Upper lobe of right lung (tissue), 1 donor: ENCODE results near the gene SETD3. TPM values are rescaled to one million over a fixed set of nuclear protein-coding genes. Genes with fewer than 3 reads are reported as not detected.

Experiments
- ATAC-seq: fragments of 200-7000 bp; cut with Tn5 transposase; one replicate; pipeline ENCODE4 v1.9.1; 2020; ENCODE audit warnings: mild to moderate bottlenecking, moderate library complexity
- DNase-seq: peaks from one replicate; pipeline ENCODE4 v3.0.0-alpha.2; 2020
- H3K27ac ChIP-seq: fragments of 200-600 bp; one replicate; pipeline ENCODE4 v1.8.0; 2022
- H3K27me3 ChIP-seq: fragments of 200-600 bp; one replicate; pipeline ENCODE4 v1.8.0; 2022; ENCODE audit warnings: mild to moderate bottlenecking
- H3K36me3 ChIP-seq: fragments of 200-600 bp; one replicate; pipeline ENCODE4 v1.8.0; 2022
- H3K4me1 ChIP-seq: fragments of 200-600 bp; one replicate; pipeline ENCODE4 v1.8.0; 2022
- H3K4me3 ChIP-seq: fragments of 200-600 bp; one replicate; pipeline ENCODE4 v1.8.0; 2022; ENCODE audit warnings: mild to moderate bottlenecking
- H3K9me3 ChIP-seq: fragments of 200-600 bp; one replicate; pipeline ENCODE4 v1.8.0; 2022
- CTCF ChIP-seq: fragments of 200-600 bp; IDR thresholded peaks from one replicate; pipeline ENCODE4 v1.8.0; 2022; ENCODE audit warnings: antibody characterized with exemption
- intact Hi-C: fragments of 100-400 bp; cut with DNase I; formaldehyde crosslinking; loops from one replicate; pipeline ENCODE4 v1.11.0; 2022
- total RNA-seq: library from RNA; stranded (reverse); fragmentation: NEBNext Ultra II Directional; extraction: Animal tissue kit (Norgen Biotek cat#: 25700); gene quantifications from one replicate; pipeline ENCODE4 v1.2.1, GENCODE V29; 2021
- donor health status: DM: no; HTN: yes; CAD: no; lungs with severe emphysema.

Gene SETD3
- total RNA-seq, 1 donor from 2014 or later, result 90.3 TPM

GRCh38 chr14:99401621-99402284, 78.9 kb downstream of the SETD3 start:
- intact Hi-C loops, result no loop called here
- no peak overlapping the region for H3K4me3 ChIP-seq
- H3K27ac ChIP-seq, result no peak overlapping the region
- H3K9me3 ChIP-seq, result no peaks in the 10 kb centered on the region
- ATAC-seq, result no peak
- no peaks in the 10 kb centered on the region for H3K4me1 ChIP-seq
- H3K36me3 ChIP-seq, result peaks cover 87% of the 10 kb centered on the region
- DNase-seq, result no peak
- H3K27me3 ChIP-seq, result no peaks in the 10 kb centered on the region
- TF ChIP-seq CTCF, result no peak

- TF ChIP-seq CTCF, result no peak
- Histone ChIP-seq H3K4me1 (no peaks in the 10 kb centered on the region), H3K27me3 (no peaks in the 10 kb centered on the region), H3K36me3 (peaks cover 86% of the 10 kb centered on the region), H3K4me3 (no peak overlapping the region), H3K27ac (no peak overlapping the region), H3K9me3 (no peaks in the 10 kb centered on the region)
- DNase-seq (no peak), ATAC-seq (no peak)
- intact Hi-C loops, result no loop called here
These were observed 79.4 kb downstream of the SETD3 start for GRCh38 chr14:99401211-99401610.

- no peaks in the 10 kb centered on the region for H3K27me3 ChIP-seq
- H3K4me3 ChIP-seq, result no peak overlapping the region
- DNase-seq, result no peak
- H3K27ac ChIP-seq, result no peak overlapping the region
- no peaks in the 10 kb centered on the region for H3K9me3 ChIP-seq
- no peaks in the 10 kb centered on the region for H3K4me1 ChIP-seq
- peaks cover 70% of the 10 kb centered on the region for H3K36me3 ChIP-seq
- TF ChIP-seq CTCF, result no peak
- no peak for ATAC-seq
- intact Hi-C loops, result no loop called here
These were observed 83.0 kb downstream of the SETD3 start for GRCh38 chr14:99397698-99398097.

- H3K36me3 ChIP-seq, result peaks cover 60% of the 10 kb centered on the region
These were observed 84.6 kb downstream of the SETD3 start for GRCh38 chr14:99395909-99396530.

GRCh38 chr14:99394602-99395156, 86.0 kb downstream of the SETD3 start:
- H3K9me3 ChIP-seq, result no peaks in the 10 kb centered on the region
- peaks cover 49% of the 10 kb centered on the region for H3K36me3 ChIP-seq
- H3K27me3 ChIP-seq, result no peaks in the 10 kb centered on the region
- no peak for DNase-seq
- no peak overlapping the region for H3K27ac ChIP-seq
- intact Hi-C loops, result no loop called here
- no peak for ATAC-seq
- H3K4me1 ChIP-seq, result peaks cover 6% of the 10 kb centered on the region
- no peak for TF ChIP-seq CTCF
- no peak overlapping the region for H3K4me3 ChIP-seq

More at GRCh38 chr14:99395909-99396530, 84.6 kb downstream of the SETD3 start:
- no peak for TF ChIP-seq CTCF
- Histone ChIP-seq H3K4me1 (peaks cover 6% of the 10 kb centered on the region), H3K4me3 (no peak overlapping the region), H3K9me3 (no peaks in the 10 kb centered on the region), H3K27ac (no peak overlapping the region), H3K27me3 (no peaks in the 10 kb centered on the region)
- DNase-seq (no peak), ATAC-seq (no peak)
- intact Hi-C loops, result no loop called here
